ENCODE results near the gene CHMP1B.

DNA sequence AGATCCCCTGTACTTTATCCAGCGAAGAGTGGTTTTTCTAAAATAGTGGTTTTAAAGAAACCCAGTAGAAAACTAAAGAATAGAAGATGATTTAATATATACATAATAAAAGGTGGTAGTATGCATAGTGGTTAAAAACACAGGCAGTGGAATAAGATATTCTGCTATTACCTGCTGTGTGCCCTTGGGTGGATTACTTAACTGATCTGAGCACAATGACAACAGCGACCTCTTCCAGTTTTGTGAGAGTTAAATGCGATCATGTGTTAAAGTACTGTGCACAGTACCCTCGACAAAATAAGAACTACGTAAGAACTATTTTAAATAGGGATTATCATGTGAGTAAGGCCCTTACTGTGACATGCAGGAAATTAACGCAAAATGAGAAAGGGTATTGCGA is 30.0 kb upstream of the CHMP1B start:
- no peak for TF ChIP-seq EP300 (IDR thresholded peaks at IDR 0.05)
- TF ChIP-seq, protein P1, sequence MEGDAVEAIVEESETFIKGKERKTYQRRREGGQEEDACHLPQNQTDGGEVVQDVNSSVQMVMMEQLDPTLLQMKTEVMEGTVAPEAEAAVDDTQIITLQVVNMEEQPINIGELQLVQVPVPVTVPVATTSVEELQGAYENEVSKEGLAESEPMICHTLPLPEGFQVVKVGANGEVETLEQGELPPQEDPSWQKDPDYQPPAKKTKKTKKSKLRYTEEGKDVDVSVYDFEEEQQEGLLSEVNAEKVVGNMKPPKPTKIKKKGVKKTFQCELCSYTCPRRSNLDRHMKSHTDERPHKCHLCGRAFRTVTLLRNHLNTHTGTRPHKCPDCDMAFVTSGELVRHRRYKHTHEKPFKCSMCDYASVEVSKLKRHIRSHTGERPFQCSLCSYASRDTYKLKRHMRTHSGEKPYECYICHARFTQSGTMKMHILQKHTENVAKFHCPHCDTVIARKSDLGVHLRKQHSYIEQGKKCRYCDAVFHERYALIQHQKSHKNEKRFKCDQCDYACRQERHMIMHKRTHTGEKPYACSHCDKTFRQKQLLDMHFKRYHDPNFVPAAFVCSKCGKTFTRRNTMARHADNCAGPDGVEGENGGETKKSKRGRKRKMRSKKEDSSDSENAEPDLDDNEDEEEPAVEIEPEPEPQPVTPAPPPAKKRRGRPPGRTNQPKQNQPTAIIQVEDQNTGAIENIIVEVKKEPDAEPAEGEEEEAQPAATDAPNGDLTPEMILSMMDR (IDR thresholded peaks at IDR 0.05) = no peak
- TF ChIP-seq POLR2A (IDR thresholded peaks at IDR 0.05; ENCODE audit: low read depth) = no peak
- no peak for TF ChIP-seq POLR2AphosphoS5 (IDR thresholded peaks at IDR 0.05)

Measured in esophagus muscularis mucosa (tissue), 4 donors.